NCI-H82 treated with DMSO at 0.1 percent for 48 hours (cell line): ENCODE data around the gene APCDD1L.
"Not testable (repeated sequence)": the region's sequence is repeated elsewhere in the genome, so short reads cannot be mapped to it uniquely, and the experiment has no call there.

Source experiments
- DNase-seq: peaks from one replicate; lab custom pipeline; 2025; ENCODE audit not compliant: unreplicated experiment; lab: John Stamatoyannopoulos, UW

The APCDD1L gene

GRCh38 chr20:58446264-58446959 is 68.8 kb downstream of the APCDD1L start:
- no peak for DNase-seq

- no peak for DNase-seq
These were observed 70.4 kb downstream of the APCDD1L start for GRCh38 chr20:58444746-58445255.

GRCh38 chr20:58441723-58442122 is 73.5 kb downstream of the APCDD1L start:
- no peak for DNase-seq

GRCh38 chr20:58440021-58440767 is 75.0 kb downstream of the APCDD1L start:
- no peak for DNase-seq

- DNase-seq: no peak
These were observed 76.0 kb downstream of the APCDD1L start for GRCh38 chr20:58438970-58439808.

- DNase-seq: no peak
These were observed 78.1 kb downstream of the APCDD1L start for GRCh38 chr20:58436868-58437645.

- no peak for DNase-seq
These were observed 80.0 kb downstream of the APCDD1L start for GRCh38 chr20:58435237-58435636.

GRCh38 chr20:58434326-58434725 is 80.9 kb downstream of the APCDD1L start:
- no peak for DNase-seq

- no peak for DNase-seq
These were observed 81.4 kb downstream of the APCDD1L start for GRCh38 chr20:58433759-58434158.

GRCh38 chr20:58433029-58433647 is 82.1 kb downstream of the APCDD1L start:
- DNase-seq: no peak

- DNase-seq: no peak
These were observed 82.8 kb downstream of the APCDD1L start for GRCh38 chr20:58432186-58432954.

GRCh38 chr20:58431134-58431533 is 84.1 kb downstream of the APCDD1L start:
- no peak for DNase-seq

GRCh38 chr20:58429303-58429702 is 85.9 kb downstream of the APCDD1L start:
- no peak for DNase-seq

- no peak for DNase-seq
These were observed 86.8 kb downstream of the APCDD1L start for GRCh38 chr20:58428364-58428763.

- DNase-seq: not testable (repeated sequence)
These were observed 87.6 kb downstream of the APCDD1L start for GRCh38 chr20:58427571-58427970.

- DNase-seq: no peak
These were observed 90.8 kb downstream of the APCDD1L start for GRCh38 chr20:58424218-58424969.

- no peak for DNase-seq
These were observed 93.7 kb downstream of the APCDD1L start for GRCh38 chr20:58421497-58421850.

- DNase-seq: no peak
These were observed 94.3 kb downstream of the APCDD1L start for GRCh38 chr20:58420798-58421496.
